Stimulated activated CD4-positive, alpha-beta T cell treated with anti-CD3 and anti-CD28 coated beads, Interleukin-1b, Interleukin-23, amount 100 ng/mL, for 1 hour (primary cell): ENCODE measurements around the gene TIGD1.
"Not testable (repeated sequence)": the region's sequence is repeated elsewhere in the genome, so short reads cannot be mapped to it uniquely, and the experiment has no call there.

Experiments used
- DNase-seq, 2 donors: peaks; one replicate each; pipeline ENCODE4 v3.0.0-alpha.2; 2020; ENCODE audit warnings: low read depth in 2 of 2

TIGD1 gene

DNA sequence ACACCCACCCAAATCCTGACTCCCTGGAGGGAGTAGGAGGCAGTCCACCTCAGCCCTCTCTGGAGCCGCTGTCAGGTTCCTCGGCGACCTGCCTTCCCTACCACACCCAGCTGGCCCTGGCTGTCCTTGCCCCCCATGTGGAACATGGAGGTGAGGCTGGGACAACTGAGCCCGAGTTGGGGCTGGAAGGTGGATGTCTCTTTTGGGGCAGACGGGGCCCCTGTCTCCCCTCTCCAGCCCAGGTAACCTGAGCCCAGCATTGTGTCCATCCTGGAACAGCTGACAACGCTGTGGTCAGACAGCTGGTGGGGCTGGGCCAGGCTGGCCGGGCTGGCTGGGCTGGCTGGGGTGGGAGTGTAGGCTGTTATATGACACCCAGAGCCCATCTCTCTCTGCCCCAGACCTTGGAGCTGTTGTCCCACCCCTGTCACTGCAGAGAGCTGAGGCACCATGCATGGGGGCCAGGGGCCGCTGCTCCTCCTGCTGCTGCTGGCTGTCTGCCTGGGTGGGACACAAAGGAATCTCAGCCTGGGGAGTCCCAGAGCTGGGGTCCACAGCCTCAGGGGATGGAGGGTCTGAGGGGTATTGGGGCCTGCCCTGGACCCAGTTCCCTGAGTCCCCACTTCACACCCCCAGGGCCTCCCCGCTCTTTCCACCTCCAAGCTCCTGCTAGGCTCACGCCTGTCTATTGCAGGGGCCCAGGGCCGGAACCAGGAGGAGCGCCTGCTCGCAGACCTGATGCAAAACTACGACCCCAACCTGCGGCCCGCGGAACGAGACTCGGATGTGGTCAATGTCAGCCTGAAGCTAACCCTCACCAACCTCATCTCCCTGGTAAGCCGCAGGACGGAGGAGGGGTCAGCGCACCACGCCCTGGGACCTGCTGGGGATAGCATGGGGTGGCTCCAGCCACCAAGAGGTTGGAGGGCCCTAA lies 10.8 kb downstream of the TIGD1 start, which contains the start of gene CHRNG:
CHRNG (plus strand) TSS at position 395 of the 934 bp plus-strand sequence; CDS start at position 451, 56 bp downstream.
- DNase-seq, result no peak

DNA sequence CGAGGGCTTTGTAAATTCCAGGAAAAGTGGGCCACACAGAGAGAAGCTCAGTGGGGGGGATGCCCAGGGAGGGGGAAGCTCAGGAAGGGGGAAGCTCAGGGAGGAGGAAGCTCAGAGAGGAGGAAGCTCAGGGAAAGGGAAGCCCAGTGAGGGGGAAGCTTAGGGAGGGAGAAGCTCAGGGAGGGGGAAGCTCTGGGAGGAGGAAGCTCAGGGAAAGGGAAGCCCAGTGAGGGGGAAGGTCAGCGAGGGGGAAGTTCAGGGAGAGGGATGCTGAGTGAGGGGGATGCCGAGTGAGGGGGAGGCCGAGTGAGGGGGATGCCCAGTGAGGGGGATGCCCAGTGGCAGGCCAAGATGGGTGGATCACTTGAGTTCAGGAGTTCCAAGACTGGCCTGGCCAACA lies 11.7 kb downstream of the TIGD1 start:
- DNase-seq, result no peak

DNA sequence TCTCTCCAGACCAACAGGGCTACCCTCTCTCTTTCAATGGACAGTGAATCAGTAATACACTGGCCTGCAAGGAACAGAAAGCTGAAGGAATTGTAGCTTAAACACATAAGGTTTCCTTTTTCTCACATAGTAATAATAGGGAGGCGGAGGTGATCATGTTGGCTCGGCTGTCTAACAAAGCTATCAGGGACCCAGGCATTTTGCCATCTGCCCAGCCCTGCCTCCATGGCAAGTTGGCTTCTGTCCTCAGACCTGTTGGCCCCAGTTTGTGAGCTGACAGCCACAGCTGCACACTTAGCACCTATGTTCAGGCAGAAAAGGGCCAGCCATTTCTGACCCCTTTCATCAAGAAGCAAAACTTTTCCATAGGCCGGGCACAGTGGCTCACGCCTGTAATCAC lies 12.9 kb downstream of the TIGD1 start:
- no peak for DNase-seq

- no peak for DNase-seq
Measured at GRCh38 chr2:232537079-232537478, 13.3 kb downstream of the TIGD1 start.

DNA sequence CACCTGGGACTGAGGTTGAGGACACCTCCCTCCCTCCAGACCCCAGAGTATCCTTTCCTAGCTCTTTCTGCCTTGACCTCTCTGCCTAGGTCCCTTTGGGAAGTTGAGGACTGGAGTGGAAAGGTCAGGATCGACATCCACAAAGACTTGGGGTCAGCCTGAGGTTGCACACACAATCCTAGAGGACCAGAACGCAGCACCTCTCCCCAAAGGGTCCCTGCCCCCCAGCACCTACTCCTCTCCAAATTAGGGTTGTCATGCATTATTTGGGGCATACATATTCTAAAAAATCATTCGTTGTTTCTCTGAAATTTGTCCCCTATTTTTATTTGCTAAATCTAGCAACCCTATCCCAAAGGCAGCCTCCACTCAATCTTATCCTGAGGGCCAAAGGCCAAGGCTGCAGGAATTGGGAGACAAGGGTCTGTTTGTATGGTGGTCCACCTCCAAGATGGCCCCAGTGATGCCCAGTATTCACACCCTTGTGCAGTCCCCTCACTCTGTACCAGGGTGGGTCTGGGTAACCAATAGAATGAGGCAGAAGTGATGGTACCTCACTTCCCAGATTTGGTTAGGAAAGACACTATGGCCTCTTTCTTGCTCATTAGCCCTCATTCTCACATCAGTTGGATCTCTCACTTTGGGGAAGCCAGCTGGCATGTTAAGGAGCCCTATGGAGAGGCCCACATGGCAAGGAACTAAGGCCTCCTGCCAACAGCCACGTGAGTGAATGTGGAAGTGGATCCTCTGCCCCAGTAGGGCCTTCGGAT lies 14.4 kb downstream of the TIGD1 start:
- no peak for DNase-seq

DNA sequence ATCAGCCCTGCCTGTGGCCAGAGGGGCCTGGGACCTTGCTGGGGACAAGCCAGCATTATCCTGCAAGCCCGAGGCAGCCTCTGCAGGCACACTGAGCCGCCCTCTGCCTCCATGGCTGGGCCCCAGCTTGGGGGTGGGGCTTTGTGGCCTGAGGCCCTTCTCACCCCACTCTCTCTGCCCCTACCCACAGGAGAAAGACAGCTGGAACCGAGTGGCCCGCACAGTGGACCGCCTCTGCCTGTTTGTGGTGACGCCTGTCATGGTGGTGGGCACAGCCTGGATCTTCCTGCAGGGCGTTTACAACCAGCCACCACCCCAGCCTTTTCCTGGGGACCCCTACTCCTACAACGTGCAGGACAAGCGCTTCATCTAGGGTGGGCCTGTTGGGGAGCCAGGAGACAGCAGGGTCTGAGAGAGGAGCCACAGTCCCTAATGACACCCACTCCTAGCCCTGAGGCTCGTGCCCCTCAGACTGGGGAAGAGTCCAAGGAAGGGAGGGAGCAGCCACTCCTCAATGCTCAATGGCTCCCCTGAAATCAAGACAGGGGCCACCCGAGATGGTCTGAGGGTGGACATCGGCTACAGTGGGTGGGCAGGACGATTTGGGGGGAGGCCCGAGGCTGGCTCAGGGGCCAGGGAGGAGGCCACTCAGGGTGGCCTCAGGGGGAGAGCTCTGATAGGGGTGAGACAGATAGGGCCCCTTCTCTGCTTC lies 15.3 kb downstream of the TIGD1 start:
- DNase-seq, result no peak

GRCh38 chr2:232533944-232534710 lies 16.2 kb downstream of the TIGD1 start:
- DNase-seq, result no peak

- not testable (repeated sequence) for DNase-seq
Measured at GRCh38 chr2:232532821-232533220, 17.5 kb downstream of the TIGD1 start.

- DNase-seq, result no peak
Measured at GRCh38 chr2:232532419-232532818, 17.9 kb downstream of the TIGD1 start.

- DNase-seq, result no peak
Measured at GRCh38 chr2:232530626-232531260, 19.6 kb downstream of the TIGD1 start.

DNA sequence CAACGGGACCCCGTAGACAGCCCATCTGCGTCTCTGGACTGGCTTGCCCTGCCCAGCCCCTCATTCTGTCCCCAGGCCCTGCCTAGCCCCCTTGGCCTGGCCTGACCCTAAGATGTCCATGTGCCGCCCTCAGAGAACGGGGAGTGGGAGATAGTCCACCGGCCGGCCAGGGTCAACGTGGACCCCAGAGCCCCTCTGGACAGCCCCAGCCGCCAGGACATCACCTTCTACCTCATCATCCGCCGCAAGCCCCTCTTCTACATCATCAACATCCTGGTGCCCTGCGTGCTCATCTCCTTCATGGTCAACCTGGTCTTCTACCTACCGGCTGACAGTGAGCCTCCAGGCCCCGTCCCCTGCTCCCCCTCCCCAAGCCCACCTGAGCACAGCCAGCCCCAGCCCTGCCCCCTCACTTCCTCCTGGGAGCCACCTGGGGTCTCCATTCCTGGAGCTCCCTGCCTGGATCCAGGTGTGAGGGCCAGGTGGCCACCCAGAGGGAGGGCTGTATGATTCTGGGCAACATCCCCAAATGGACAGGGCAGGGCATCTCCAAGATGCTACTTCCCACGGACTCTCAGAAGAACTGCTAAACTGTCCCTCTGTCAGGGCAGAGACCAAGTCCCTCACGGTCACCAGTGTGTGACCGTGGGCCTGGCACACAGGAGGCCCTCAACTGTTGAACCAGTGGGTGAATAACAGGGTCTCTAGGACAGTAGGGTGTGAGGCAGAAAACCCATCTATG lies 20.4 kb downstream of the TIGD1 start:
- DNase-seq, result no peak

DNA sequence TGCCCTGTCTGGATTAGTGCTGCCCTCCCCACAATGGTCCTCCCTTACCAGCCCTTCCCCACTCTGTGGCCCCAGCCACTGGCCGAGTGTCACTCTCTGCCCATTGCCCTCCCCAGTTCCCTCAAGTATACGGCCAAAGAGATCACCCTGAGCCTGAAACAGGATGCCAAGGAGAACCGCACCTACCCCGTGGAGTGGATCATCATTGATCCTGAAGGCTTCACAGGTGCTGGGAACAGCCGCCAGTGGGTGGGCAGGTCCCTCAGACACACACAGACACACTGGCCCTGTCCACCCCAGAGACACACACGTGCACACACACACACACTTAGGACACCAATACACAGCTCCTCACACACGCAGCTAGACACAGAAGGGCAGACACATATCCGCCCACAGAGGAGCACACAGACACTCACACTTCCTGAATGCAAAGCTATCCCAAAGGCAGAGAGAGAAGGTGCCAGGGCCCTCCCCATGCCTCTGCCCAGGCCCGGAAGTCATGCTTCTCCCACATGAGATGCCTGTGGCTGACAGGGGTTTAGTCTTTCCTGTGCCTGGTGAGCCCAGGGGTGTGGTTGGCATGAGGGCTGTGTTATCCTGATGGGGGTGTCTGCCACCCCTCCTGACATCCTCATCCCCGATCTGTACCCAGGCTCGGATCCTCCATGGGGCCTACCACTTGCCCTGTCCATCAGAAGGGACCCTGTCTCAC lies 21.5 kb downstream of the TIGD1 start:
- DNase-seq, result no peak

- no peak for DNase-seq
Measured at GRCh38 chr2:232527905-232528470, 22.4 kb downstream of the TIGD1 start.

DNA sequence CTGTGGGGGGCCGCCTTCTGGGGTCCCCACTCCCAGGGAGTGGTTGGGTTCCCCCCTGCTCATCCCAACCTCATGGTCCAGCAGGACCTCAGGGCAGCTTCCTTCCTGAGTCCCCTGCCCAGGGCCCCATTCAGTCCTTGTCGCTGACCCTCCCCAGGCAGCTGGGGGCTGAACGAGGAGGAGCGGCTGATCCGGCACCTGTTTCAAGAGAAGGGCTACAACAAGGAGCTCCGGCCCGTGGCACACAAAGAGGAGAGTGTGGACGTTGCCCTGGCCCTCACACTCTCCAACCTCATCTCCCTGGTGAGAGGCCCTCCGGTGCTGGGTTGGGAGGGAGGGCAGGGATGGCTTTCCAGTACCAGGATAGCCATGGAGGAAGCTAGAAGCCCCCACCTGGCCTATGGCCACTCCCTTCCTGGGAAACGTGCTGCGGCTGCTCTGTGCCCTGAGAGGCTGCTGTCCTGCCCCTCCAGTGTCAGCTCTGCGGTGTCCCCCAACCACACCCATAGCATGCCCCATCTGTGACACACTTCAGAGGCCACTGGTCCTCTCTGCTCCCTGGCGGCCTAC lies 23.9 kb downstream of the TIGD1 start:
- DNase-seq, result no peak

GRCh38 chr2:232525791-232526371 lies 24.5 kb downstream of the TIGD1 start, which contains the start of gene CHRND:
CHRND (plus strand) TSS chr2:232526160; CDS start chr2:232526216, 56 bp downstream.
- DNase-seq, result no peak

GRCh38 chr2:232525199-232525598 lies 25.2 kb downstream of the TIGD1 start:
- no peak for DNase-seq

DNA sequence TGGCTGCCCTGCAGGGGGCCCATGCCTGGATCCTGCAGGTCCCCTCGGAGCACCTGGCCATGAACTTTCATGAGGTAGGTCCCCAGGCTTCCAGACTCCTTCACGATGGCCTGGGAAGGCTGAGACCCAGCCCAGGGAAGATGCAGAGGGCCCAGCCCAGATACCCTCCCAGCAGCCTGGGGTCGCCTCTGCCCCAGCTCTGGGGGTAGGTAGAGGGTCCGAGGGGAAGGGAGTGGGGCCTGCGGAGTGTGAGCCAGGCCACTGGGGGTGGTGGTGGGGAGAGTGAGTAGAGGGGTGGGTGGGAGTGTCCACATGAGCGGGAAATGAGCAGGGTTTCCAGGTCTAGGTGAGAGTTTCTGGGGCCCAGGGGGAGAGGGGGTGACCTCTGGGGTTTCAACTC lies 25.6 kb downstream of the TIGD1 start:
- no peak for DNase-seq
